Breast epithelium (tissue), 4 donors: ENCODE measurements around the gene PTPRN2. TPM values are rescaled to one million over a fixed set of nuclear protein-coding genes. Genes with fewer than 3 reads are reported as not detected.

Experiments used
- DNase-seq, 2 donors: peaks; one replicate each; pipeline ENCODE4 v3.0.0-alpha.2; 2019; ENCODE audit warnings: low spot score in 2 of 2
- H3K27ac ChIP-seq, 2 donors: fragments of 200-600 bp; sonication (generic) in 1 of 2; one replicate each; pipeline ENCODE4 v1.5.1; 2016 to 2019; ENCODE audit warnings: mild to moderate bottlenecking in 1 of 2
- H3K27me3 ChIP-seq, 2 donors: fragments of 200-600 bp; sonication (generic) in 1 of 2; one replicate each; pipeline versions ENCODE4 v1.5.1 to v1.6.0; 2017 to 2019; ENCODE audit warnings: control low read depth in 1 of 2, mild to moderate bottlenecking in 1 of 2
- H3K36me3 ChIP-seq: fragments of 200-600 bp; one replicate; pipeline ENCODE4 v1.5.1; 2019
- H3K4me1 ChIP-seq, 2 donors: fragments of 200-600 bp; sonication (generic); one replicate each; pipeline ENCODE4 v1.5.1; 2016 to 2019; ENCODE audit warnings: control low read depth in 1 of 2
- H3K4me3 ChIP-seq, 3 donors: fragments of 200-600 bp; sonication (generic); 1 replicate in 2 of 3; 2 replicates in 1 of 3; pipeline ENCODE4 v1.5.1; 2016 to 2019; ENCODE audit warnings: mild to moderate bottlenecking in 3 of 3, moderate library complexity in 2 of 3
- H3K9me3 ChIP-seq, 2 donors: fragments of 200-600 bp; sonication (generic) in 1 of 2; one replicate each; pipeline ENCODE4 v1.5.1; 2016 to 2019; ENCODE audit warnings: control low read depth in 1 of 2
- CTCF ChIP-seq, 3 donors: fragments of 450-650 bp; IDR thresholded peaks; one replicate each; pipeline ENCODE4 v1.5.1; 2016 to 2017; ENCODE audit warnings: antibody characterized with exemption in 3 of 3, mild to moderate bottlenecking in 3 of 3, moderate library complexity in 3 of 3
- POLR2A ChIP-seq: fragments of 450-650 bp; IDR thresholded peaks from one replicate; pipeline ENCODE4 v1.6.1; 2016; ENCODE audit warnings: antibody characterized with exemption, mild to moderate bottlenecking, moderate library complexity
- POLR2AphosphoS5 ChIP-seq, 3 donors: sonication (generic); formaldehyde crosslinking; IDR thresholded peaks; one replicate each; pipeline ENCODE4 v1.6.1; 2017; ENCODE audit warnings: antibody characterized with exemption in 3 of 3
- intact Hi-C: fragments of 100-400 bp; cut with DNase I; formaldehyde crosslinking; loops from one replicate; pipeline ENCODE4 v1.15.1; 2023; ENCODE audit warnings: low total_unique reads
- total RNA-seq, 3 donors: library from RNA; depleted of rRNA; stranded (reverse); fragments of >200 nt; gene quantifications; one replicate each; pipeline ENCODE4 v1.1.0, GENCODE V29; 2016

Gene PTPRN2
- total RNA-seq, 3 donors from 2014 or later, result 1.6 to 2.2 (median 2.2) TPM

DNA sequence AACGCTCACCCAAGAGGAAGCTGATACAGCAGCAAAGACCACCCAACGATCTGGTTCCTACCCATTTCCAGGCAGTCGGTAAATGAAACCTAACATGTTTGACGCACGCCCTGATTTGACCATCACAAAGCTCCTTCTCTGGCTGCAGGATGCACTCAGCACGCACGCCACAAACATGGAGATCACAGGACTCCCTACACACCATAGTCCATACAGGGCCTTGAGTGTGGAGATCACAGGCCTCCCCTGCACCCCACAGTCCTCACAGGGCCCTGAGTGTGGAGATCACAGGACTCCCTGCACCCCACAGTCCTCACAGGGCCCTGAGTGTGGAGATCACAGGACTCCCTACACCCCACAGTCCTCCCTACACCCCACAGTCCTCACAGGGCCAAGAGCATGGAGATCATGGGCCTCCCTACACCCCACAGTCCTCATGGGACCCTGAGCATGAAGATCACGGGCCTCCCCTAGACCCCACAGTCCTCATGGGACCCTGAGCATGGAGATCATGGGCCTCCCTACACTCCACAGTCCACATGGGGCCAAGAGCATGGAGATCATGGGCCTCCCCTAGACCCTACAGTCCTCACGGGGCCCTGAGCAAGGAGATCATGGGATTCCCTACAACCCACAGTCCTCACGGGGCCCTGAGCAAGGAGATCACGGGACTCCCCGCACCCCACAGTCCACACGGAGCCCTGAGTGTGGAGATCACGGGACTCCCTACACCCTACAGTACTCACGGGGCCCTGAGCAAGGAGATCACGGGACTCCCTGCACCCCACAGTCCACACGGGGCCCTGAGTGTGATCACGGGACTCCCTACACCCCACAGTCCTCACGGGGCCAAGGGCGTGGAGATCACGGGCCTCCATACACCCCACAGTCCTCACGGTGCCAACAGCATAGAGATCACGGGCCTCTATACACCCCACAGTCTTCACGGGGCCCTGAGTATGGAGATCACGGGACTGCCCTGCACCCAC lies 841.6 kb downstream of the PTPRN2 start:
- Histone ChIP-seq H3K9me3 (no peaks in the 10 kb centered on the region), H3K27me3 (no peaks in the 10 kb centered on the region), H3K27ac (no peak overlapping the region), H3K4me3 (no peak overlapping the region), H3K4me1 (no peaks in the 10 kb centered on the region), H3K36me3 (no peaks in the 10 kb centered on the region)
- no peak for DNase-seq
- intact Hi-C loops, result loop anchor here (5.0 kb wide), 1 partner anchor 1489 kb away; no protein-coding TSS in a partner anchor
- TF ChIP-seq POLR2A, result no peak
- no peak for TF ChIP-seq POLR2AphosphoS5 (IDR thresholded peaks at IDR 0.05)
- TF ChIP-seq CTCF (IDR thresholded peaks at IDR 0.05), result no peak

GRCh38 chr7:157744786-157745601 lies 842.6 kb downstream of the PTPRN2 start:
- no peaks in the 10 kb centered on the region for H3K27me3 ChIP-seq
- no peaks in the 10 kb centered on the region for H3K36me3 ChIP-seq
- DNase-seq, result no peak
- intact Hi-C loops, result loop anchor here (5.0 kb wide), 1 partner anchor 1488 kb away; no protein-coding TSS in a partner anchor
- H3K4me3 ChIP-seq, result no peak overlapping the region
- H3K4me1 ChIP-seq, result no peaks in the 10 kb centered on the region
- TF ChIP-seq CTCF (IDR thresholded peaks at IDR 0.05) (no peak), POLR2A (no peak), POLR2AphosphoS5 (IDR thresholded peaks at IDR 0.05) (no peak)
- H3K9me3 ChIP-seq, result no peaks in the 10 kb centered on the region
- no peak overlapping the region for H3K27ac ChIP-seq

DNA sequence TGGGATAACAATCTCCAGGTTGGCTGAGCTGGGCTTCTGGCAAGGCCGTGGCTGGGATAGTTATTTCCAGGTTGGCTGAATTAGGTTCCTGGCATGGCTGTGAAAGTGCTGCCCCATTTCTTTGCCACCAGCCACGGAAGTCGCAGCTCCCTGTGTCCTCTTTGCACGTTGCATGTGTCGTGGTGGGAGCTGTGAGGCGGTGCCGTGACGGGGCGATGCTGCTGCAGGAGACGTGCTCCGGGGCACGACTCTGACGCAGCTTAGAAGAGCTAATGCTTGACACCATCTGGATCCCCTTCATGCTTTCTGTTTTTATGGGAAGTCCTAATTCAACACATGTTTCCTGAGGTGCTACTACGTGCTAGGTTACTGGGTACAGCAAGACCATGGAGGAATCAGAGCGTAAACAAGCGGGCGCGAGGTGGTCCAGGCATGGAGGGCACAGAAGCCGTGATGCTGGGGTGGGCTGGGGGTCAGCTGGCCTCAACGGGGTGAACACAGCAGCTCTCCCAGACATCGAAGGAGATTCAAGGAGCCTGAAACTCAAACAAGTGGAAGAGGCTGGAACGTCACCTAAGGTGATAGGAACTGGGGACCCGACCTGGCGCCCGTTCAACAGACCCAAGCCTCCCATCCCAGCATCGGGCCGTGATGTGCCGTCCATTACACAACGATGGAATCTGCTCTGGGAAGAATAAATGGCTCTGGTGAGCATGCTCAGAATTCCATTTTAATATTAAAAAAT lies 843.7 kb downstream of the PTPRN2 start:
- intact Hi-C loops, result no loop called here
- Histone ChIP-seq H3K4me3 (no peak overlapping the region), H3K27ac (no peak overlapping the region), H3K4me1 (no peaks in the 10 kb centered on the region), H3K27me3 (peaks cover 0 to 3% of the 10 kb centered on the region in 2 donors), H3K9me3 (no peaks in the 10 kb centered on the region), H3K36me3 (no peaks in the 10 kb centered on the region)
- no peak for TF ChIP-seq POLR2A
- no peak for TF ChIP-seq POLR2AphosphoS5 (IDR thresholded peaks at IDR 0.05)
- no peak for TF ChIP-seq CTCF (IDR thresholded peaks at IDR 0.05)
- DNase-seq, result no peak

- DNase-seq, result no peak
- Histone ChIP-seq H3K4me3 (no peak overlapping the region), H3K36me3 (no peaks in the 10 kb centered on the region), H3K4me1 (no peaks in the 10 kb centered on the region), H3K9me3 (no peaks in the 10 kb centered on the region), H3K27ac (no peak overlapping the region), H3K27me3 (peaks cover 0 to 15% of the 10 kb centered on the region in 2 donors)
- intact Hi-C loops, result no loop called here
- no peak for TF ChIP-seq CTCF (IDR thresholded peaks at IDR 0.05)
- TF ChIP-seq POLR2AphosphoS5 (IDR thresholded peaks at IDR 0.05), result no peak
- no peak for TF ChIP-seq POLR2A
Measured at GRCh38 chr7:157740251-157740798, 847.3 kb downstream of the PTPRN2 start.
